K562 (cell line): ENCODE data around the gene LCLAT1. TPM values are rescaled to one million over a fixed set of nuclear protein-coding genes. Genes with fewer than 3 reads are reported as not detected.

Experiments used
- ATAC-seq: fragments of 200-7000 bp; cut with Tn5 transposase; 3 replicates; pipeline ENCODE4 v1.9.1; 2020; ENCODE audit warnings: moderate library complexity
- BruUV-seq: library from RNA; stranded (reverse); fragments of 400-500 nt; replicated peaks from 2 replicates; lab custom pipeline; 2021; lab: Mats Ljungman, UMichigan
- CTCF ChIA-PET: fragments of 300-600 bp; formaldehyde crosslinking; extraction: SDS; loops from one replicate; lab custom pipeline; 2021; ENCODE audit warnings: low intra/inter-chr PET ratio; lab: Yijun Ruan, JAX
- POLR2A ChIA-PET: fragments of 300-600, 350-650 bp; sonication (Branson Sonifier 250); formaldehyde crosslinking; extraction: SDS; loops from one replicate; lab custom pipeline; 2021; ENCODE audit warnings: antibody characterized with exemption, inconsistent platforms; lab: Yijun Ruan, JAX
- DNase-seq, 4 experiments: peaks; one replicate each; pipeline versions ENCODE4 v3.0.0 to v3.0.0-alpha.2; 2011 to 2018; ENCODE audit warnings: low spot score in 3 of 4, mixed read lengths in 3 of 4; ENCODE audit errors: extremely low read depth in 1 of 4
- FAIRE-seq: peaks from 2 replicates; lab custom pipeline; 2011; peaks lifted over from hg19 to GRCh38; lab: Jason Lieb, UNC
- H2AFZ ChIP-seq: 2 replicates; pipeline ENCODE4 v1.6.0; 2011; ENCODE audit warnings: low read depth, low read length, control low read depth, inconsistent platforms
- H3K27ac ChIP-seq: fragments of 200-600 bp; 3 replicates; pipeline ENCODE4 v1.8.0; 2011; ENCODE audit warnings: low read depth, mild to moderate bottlenecking, control low read depth, inconsistent platforms, low read length, moderate library complexity, mixed read lengths; ENCODE audit errors: extremely low read depth
- H3K27me3 ChIP-seq, 2 experiments: fragments of 300-600 bp in 1 of 2; 2 replicates in 1 of 2; 3 replicates in 1 of 2; pipeline versions ENCODE4 v1.6.0 to v1.8.0; 2011; ENCODE audit warnings: inconsistent platforms in 2 of 2, low read length in 2 of 2, mild to moderate bottlenecking in 1 of 2, mixed read lengths in 1 of 2, moderate library complexity in 1 of 2; ENCODE audit not compliant: control insufficient read depth in 2 of 2, insufficient read depth in 2 of 2
- H3K36me3 ChIP-seq: fragments of 300-600 bp; 3 replicates; pipeline ENCODE4 v1.8.0; 2011; ENCODE audit warnings: mild to moderate bottlenecking, low read length, inconsistent platforms; ENCODE audit not compliant: control insufficient read depth, insufficient read depth
- H3K4me1 ChIP-seq, 2 experiments: fragments of 200-600 bp in 1 of 2; replicated peaks in 1 of 2; 2 replicates in 1 of 2; 3 replicates in 1 of 2; pipeline versions ENCODE4 v1.5.1 to v1.8.0; 2011; ENCODE audit warnings: inconsistent platforms in 2 of 2, low read length in 2 of 2, mild to moderate bottlenecking in 1 of 2, mixed read lengths in 1 of 2, moderate library complexity in 1 of 2; ENCODE audit not compliant: control insufficient read depth in 2 of 2, insufficient read depth in 2 of 2
- H3K4me2 ChIP-seq: 2 replicates; pipeline ENCODE4 v1.6.1; 2011; ENCODE audit warnings: low read length, control low read depth, inconsistent platforms, mixed read lengths; ENCODE audit not compliant: insufficient read depth
- H3K4me3 ChIP-seq: fragments of 200-600 bp; sonication (generic), shearing (Covaris generic); 2 replicates; pipeline ENCODE4 v1.5.1; 2016; ENCODE audit warnings: control low read depth, inconsistent platforms
- H3K79me2 ChIP-seq: fragments of 200-600 bp; 3 replicates; pipeline ENCODE4 v1.8.0; 2011; ENCODE audit warnings: low read length, inconsistent platforms; ENCODE audit not compliant: control insufficient read depth, insufficient read depth
- H3K9ac ChIP-seq, 2 experiments: 2 replicates each; pipeline versions ENCODE4 v1.6.0 to v1.6.1; 2011; ENCODE audit warnings: low read depth in 2 of 2, low read length in 2 of 2, control low read depth in 1 of 2, inconsistent platforms in 1 of 2, mild to moderate bottlenecking in 1 of 2, mixed read lengths in 1 of 2; ENCODE audit not compliant: insufficient read depth in 1 of 2
- H3K9me1 ChIP-seq: one replicate; pipeline ENCODE4 v1.6.0; 2011; ENCODE audit warnings: inconsistent platforms, mild to moderate bottlenecking, low read length, moderate library complexity; ENCODE audit not compliant: control insufficient read depth, insufficient read depth
- H3K9me3 ChIP-seq: replicated peaks from 2 replicates; pipeline ENCODE4 v1.5.1; 2011; ENCODE audit warnings: low read depth, low read length, inconsistent platforms; ENCODE audit not compliant: control insufficient read depth, insufficient read depth
- H4K20me1 ChIP-seq: replicated peaks from 2 replicates; pipeline ENCODE4 v1.6.1; 2011; ENCODE audit warnings: low read length, inconsistent platforms, mixed read lengths; ENCODE audit not compliant: control insufficient read depth, insufficient read depth
- CGGBP1 ChIP-seq: fragments of 250-450 bp; sonication (Bioruptor Pico); IDR thresholded peaks from 2 replicates; pipeline ENCODE4 v1.9.0; 2021; ENCODE audit warnings: mild to moderate bottlenecking
- COPS2 ChIP-seq: fragments of 450-650 bp; conservative IDR thresholded peaks from 2 replicates; pipeline ENCODE4 v1.6.1; 2016; ENCODE audit warnings: mild to moderate bottlenecking, moderate library complexity
- E2F4 ChIP-seq: sonication (generic); formaldehyde crosslinking; IDR thresholded peaks from 2 replicates; pipeline ENCODE4 v1.8.0; 2022; ENCODE audit warnings: mild to moderate bottlenecking, low read depth, missing genetic modification reagents
- MLLT1 ChIP-seq, 2 experiments: fragments of 450-650 bp; IDR thresholded peaks; 2 replicates each; pipeline ENCODE4 v1.6.1; 2016
- POLR2AphosphoS2 ChIP-seq: IDR thresholded peaks from 2 replicates; pipeline ENCODE4 v1.6.1; 2012; ENCODE audit warnings: low read length, improper control_type of control experiment
- RFX7 ChIP-seq: fragments of 250-450 bp; sonication (Bioruptor Pico); IDR thresholded peaks from 2 replicates; pipeline ENCODE4 v1.5.1; 2021; ENCODE audit warnings: mild to moderate bottlenecking
- THRAP3 ChIP-seq: fragments of 450-650 bp; IDR thresholded peaks from 2 replicates; pipeline ENCODE4 v1.6.1; 2016; ENCODE audit warnings: mild to moderate bottlenecking, inconsistent platforms, borderline replicate concordance
- ZNF311 ChIP-seq: fragments of 250-450 bp; sonication (Bioruptor Pico); IDR thresholded peaks from 2 replicates; pipeline ENCODE4 v1.4.0; 2020; ENCODE audit warnings: mild to moderate bottlenecking, moderate library complexity
- ZNF551 ChIP-seq: fragments of 250-450 bp; sonication (Bioruptor Pico); IDR thresholded peaks from 2 replicates; pipeline ENCODE4 v1.5.0; 2021; ENCODE audit warnings: mild to moderate bottlenecking, moderate library complexity
- WGBS: fragments of 100-300 bp; shearing (Covaris generic); methylation state at CpG from one replicate; pipeline ENCODE4 v1.1.6; 2016; ENCODE audit warnings: low coverage, mixed read lengths; ENCODE audit not compliant: insufficient coverage; ENCODE audit errors: missing lambda C conversion rate; 5-methylcytosine and 5-hydroxymethylcytosine counted together
- in situ Hi-C: fragments of 300-500 bp; cut with MboI; formaldehyde crosslinking; loops from 4 replicates; pipeline ENCODE4 v1.15.0; 2018; ENCODE audit warnings: inconsistent platforms, mixed read lengths
- intact Hi-C: fragments of 100-400 bp; cut with micrococcal nuclease; formaldehyde crosslinking; loops from 2 replicates; pipeline ENCODE4 v1.14.2; 2022
- polyA plus RNA-seq, 8 experiments: library from polyadenylated mRNA; depleted of rRNA in 4 of 8; stranded (reverse) in 5 of 8; unstranded in 3 of 8; fragments of >200 nt; fragmentation: Nextera tagmentation in 2 of 8; fragmentation: Illumina TruSeq in 1 of 8; extraction: Ambion mirVana in 2 of 8; extraction: Trizol in 1 of 8; gene quantifications; 2 replicates each; pipeline versions ENCODE4 v1.2.1 to v1.2.3, GENCODE V29; 2011 to 2014; ENCODE audit warnings: inconsistent platforms in 1 of 8, missing spikeins in 1 of 8
- total RNA-seq, 7 experiments: library from RNA; depleted of rRNA in 6 of 7; stranded (reverse); fragments of >200 nt in 6 of 7; fragmentation: Illumina TruSeq in 2 of 7; extraction: Trizol in 2 of 7; gene quantifications; 2 replicates each; pipeline versions ENCODE4 v1.2.1 to v1.2.3, GENCODE V29; 2011 to 2021; ENCODE audit warnings: low replicate concordance in 1 of 7

The LCLAT1 gene
- total and polyA plus RNA-seq, 9 of the 15 experiments (the other 6 are each of a cell fraction or from before 2014, with no cell fraction given) = 8.9 to 63.3 (median 25.4) TPM

GRCh38 chr2:30492185-30492584 is 45.1 kb downstream of the LCLAT1 start:
- Histone ChIP-seq H3K27me3 (no peaks in the 10 kb centered on the region), H3K9ac (no peak overlapping the region), H3K27ac (no peak overlapping the region), H3K9me1 (no peaks in the 10 kb centered on the region), H3K4me3 (no peak overlapping the region), H3K36me3 (no peaks in the 10 kb centered on the region), H3K9me3 (no peaks in the 10 kb centered on the region), H3K4me2 (no peak overlapping the region), H3K4me1 (no peaks in the 10 kb centered on the region), H2AFZ (no peak overlapping the region), H4K20me1 (no peaks in the 10 kb centered on the region), H3K79me2 (peaks cover 33% of the 10 kb centered on the region; the same call in 2 of the 3 replicates)
- no peak for DNase-seq
- intact Hi-C loops (no loop called here), in situ Hi-C loops (no loop called here)
- no peak for FAIRE-seq
- no TSS peak for BruUV-seq
- TF ChIP-seq COPS2 = no peak
- no peak for TF ChIP-seq RFX7 (CRISPR knock-in tag)
- TF ChIP-seq THRAP3 = no peak
- no peak for TF ChIP-seq ZNF311 (CRISPR knock-in tag)
- TF ChIP-seq E2F4 = no peak
- ChIA-PET CTCF (no interaction called here), POLR2A (interaction anchor here (1.2 kb wide), 1 partner anchor 12 kb away, joined by 4 read pairs; no protein-coding TSS in a partner anchor)
- WGBS = 75% methylated on average over 1 of the region's 1 CpG
- no peak for ATAC-seq

GRCh38 chr2:30492619-30493018 is 45.6 kb downstream of the LCLAT1 start:
- no peak overlapping the region for H2AFZ ChIP-seq
- H3K4me1 ChIP-seq = no peaks in the 10 kb centered on the region
- intact Hi-C loops = no loop called here
- DNase-seq (no peak), ATAC-seq (no peak), FAIRE-seq (no peak)
- no peak overlapping the region for H3K4me3 ChIP-seq
- H3K27ac ChIP-seq = no peak overlapping the region
- ChIA-PET POLR2A (interaction anchor here (1.2 kb wide), 1 partner anchor 11 kb away, joined by 4 read pairs; no protein-coding TSS in a partner anchor), CTCF (no interaction called here)
- H3K79me2 ChIP-seq = peaks cover 34% of the 10 kb centered on the region; the same call in 2 of the 3 replicates
- H3K9ac ChIP-seq = no peak overlapping the region
- H3K36me3 ChIP-seq = no peaks in the 10 kb centered on the region; the same call in 2 of the 3 replicates
- no peaks in the 10 kb centered on the region for H4K20me1 ChIP-seq
- no peaks in the 10 kb centered on the region for H3K27me3 ChIP-seq
- H3K9me1 ChIP-seq = no peaks in the 10 kb centered on the region
- in situ Hi-C loops = no loop called here
- BruUV-seq = no TSS peak
- H3K4me2 ChIP-seq = no peak overlapping the region
- WGBS = 25% methylated on average over 1 of the region's 1 CpG
- TF ChIP-seq POLR2AphosphoS2 = no peak
- no peak for TF ChIP-seq ZNF551 (CRISPR knock-in tag)
- TF ChIP-seq MLLT1 (IDR thresholded peaks at IDR 0.05) = no peak
- no peak for TF ChIP-seq CGGBP1 (CRISPR knock-in tag)
- H3K9me3 ChIP-seq = peaks cover 1% of the 10 kb centered on the region; the same call in 1 of the 2 replicates
